ENCODE data around the gene SSR4.
"Not testable (repeated sequence)": the region's sequence is repeated elsewhere in the genome, so short reads cannot be mapped to it uniquely, and the experiment has no call there.

Gene SSR4

DNA sequence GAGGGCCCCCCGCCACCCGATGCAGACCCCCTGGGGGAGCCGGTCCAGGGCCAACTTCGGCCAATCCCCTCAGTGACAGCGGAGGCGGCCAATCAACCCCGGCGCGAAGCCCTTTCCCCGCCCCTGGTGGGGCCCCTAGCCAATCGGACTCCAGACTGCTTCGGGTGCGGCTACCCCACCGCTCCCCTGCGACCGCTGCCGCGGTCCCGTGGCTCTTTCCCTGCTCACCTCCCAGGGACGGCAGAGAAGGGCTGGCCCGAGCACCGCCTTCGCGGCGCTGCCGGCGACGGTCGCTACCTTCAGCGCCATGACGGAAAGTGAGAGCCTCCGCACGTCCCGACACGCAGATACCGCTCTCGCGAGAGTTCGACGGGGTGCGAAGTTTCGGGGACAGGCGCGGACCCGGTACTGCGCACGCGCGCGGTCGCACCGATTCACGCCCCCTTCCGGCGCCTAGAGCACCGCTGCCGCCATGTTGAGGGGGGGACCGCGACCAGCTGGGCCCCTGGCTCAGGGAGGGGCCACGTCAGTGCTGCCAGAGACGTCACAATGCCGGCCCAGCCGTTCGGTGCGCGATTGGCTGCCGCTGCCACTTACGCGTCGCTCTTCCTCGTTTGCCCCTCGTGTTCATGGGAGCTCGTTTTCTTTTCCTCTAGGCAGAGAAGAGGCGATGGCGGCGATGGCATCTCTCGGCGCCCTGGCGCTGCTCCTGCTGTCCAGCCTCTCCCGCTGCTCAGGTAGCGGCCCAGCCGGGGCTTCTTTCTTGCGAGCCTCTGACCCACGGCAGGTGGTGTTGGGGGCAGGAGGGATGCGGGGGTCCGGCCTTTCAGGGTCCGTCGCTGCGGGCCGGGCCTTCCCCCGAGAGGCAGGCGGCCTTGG, at the start of gene SSR4, which contains the start of gene IDH3G:
Gene SSR4 (plus strand): TSS at position 651 of the 879 bp plus-strand sequence. CDS start 20 bp downstream, at position 671.
Gene IDH3G (minus strand): TSS at position 358 of the 879 bp plus-strand sequence. CDS start 49 bp downstream, at position 309.
- H3K4me3 ChIP-seq (ENCODE audit: low read depth, low read length): peak within 1 kb of the TSS; percentile 82
- TF ChIP-seq, protein P1, sequence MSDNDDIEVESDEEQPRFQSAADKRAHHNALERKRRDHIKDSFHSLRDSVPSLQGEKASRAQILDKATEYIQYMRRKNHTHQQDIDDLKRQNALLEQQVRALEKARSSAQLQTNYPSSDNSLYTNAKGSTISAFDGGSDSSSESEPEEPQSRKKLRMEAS (IDR thresholded peaks at IDR 0.05; ENCODE audit: low read depth, low read length): peak; percentile 88
- TF ChIP-seq, protein P2, sequence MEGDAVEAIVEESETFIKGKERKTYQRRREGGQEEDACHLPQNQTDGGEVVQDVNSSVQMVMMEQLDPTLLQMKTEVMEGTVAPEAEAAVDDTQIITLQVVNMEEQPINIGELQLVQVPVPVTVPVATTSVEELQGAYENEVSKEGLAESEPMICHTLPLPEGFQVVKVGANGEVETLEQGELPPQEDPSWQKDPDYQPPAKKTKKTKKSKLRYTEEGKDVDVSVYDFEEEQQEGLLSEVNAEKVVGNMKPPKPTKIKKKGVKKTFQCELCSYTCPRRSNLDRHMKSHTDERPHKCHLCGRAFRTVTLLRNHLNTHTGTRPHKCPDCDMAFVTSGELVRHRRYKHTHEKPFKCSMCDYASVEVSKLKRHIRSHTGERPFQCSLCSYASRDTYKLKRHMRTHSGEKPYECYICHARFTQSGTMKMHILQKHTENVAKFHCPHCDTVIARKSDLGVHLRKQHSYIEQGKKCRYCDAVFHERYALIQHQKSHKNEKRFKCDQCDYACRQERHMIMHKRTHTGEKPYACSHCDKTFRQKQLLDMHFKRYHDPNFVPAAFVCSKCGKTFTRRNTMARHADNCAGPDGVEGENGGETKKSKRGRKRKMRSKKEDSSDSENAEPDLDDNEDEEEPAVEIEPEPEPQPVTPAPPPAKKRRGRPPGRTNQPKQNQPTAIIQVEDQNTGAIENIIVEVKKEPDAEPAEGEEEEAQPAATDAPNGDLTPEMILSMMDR (IDR thresholded peaks at IDR 0.05; ENCODE audit: low read depth, low read length): no peak
- peak; percentile 40 for TF ChIP-seq POLR2A (IDR thresholded peaks at IDR 0.05; ENCODE audit: extremely low read depth, insufficient read length)
- peak; percentile 76 for TF ChIP-seq MYC (IDR thresholded peaks at IDR 0.05; ENCODE audit: low read depth, low read length)
- DNase-seq (ENCODE audit: low read depth): peak; percentile 96

DNA sequence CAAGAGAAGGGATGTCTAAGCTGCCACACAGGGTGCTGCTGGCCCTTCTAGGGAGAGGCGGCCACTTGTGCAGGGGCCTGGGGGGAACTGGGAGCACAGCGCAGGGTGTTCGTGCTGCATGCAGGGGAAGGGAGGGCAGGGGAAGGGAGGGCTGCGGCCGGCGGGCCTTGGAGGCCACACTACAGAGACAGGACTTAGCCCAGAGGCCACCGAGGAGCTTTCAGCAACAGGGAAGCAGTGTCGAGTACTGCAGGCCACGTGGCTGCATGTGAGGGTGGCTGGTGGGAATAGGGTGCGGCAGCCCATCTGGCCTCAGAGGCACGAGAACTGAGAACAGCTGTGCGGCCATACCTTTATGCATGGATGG, 49.4 kb upstream of the SSR4 start:
- not testable (repeated sequence) for DNase-seq (ENCODE audit: low read depth); H3K4me3 ChIP-seq (ENCODE audit: low read depth, low read length)

DNA sequence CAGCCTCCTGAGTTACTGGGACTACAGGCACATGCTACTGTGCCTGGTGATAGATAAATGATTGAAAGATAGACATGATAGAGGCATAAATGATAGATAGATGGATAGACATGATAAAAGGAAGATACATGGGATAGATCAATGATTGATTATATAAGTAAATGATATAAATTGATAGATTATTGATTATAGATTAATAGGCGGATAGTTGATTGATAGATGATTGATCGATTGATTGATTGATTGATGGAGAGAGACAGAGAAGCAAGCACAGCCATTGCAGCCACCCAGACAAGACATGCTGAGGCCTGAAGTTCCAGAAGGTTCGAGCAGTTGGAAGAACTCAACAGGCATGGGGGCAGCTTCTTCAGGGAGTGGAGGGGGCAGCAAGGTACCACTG, 48.1 kb upstream of the SSR4 start:
- DNase-seq (ENCODE audit: low read depth): no peak
- TF ChIP-seq, protein P2 (IDR thresholded peaks at IDR 0.05; ENCODE audit: low read depth, low read length): no peak
- TF ChIP-seq POLR2A (IDR thresholded peaks at IDR 0.05; ENCODE audit: extremely low read depth, insufficient read length) (no peak), MYC (IDR thresholded peaks at IDR 0.05; ENCODE audit: low read depth, low read length) (no peak)
- TF ChIP-seq, protein P1 (IDR thresholded peaks at IDR 0.05; ENCODE audit: low read depth, low read length): no peak
- no peak overlapping the region for H3K4me3 ChIP-seq (ENCODE audit: low read depth, low read length)

DNA sequence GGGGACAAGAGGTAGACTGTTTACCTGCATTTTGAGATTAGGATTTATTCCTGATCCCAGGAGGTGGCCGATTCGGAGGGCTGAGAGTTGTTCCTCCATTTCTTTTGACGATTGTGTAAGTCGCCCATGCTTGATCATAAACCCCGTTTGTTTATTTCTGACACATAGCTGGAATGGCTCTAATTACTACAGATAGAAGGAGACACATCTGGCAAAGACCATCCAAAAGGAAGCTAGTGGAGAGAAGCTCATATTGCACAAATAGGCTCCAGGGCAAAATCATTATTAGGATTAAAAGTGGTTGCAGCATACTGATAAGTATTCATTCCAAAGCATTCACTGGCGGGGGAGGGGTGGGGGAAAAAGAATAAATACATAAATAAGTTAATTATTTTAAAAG, 47.5 kb upstream of the SSR4 start:
- not testable (repeated sequence) for H3K4me3 ChIP-seq (ENCODE audit: low read depth, low read length); DNase-seq (ENCODE audit: low read depth)

DNA sequence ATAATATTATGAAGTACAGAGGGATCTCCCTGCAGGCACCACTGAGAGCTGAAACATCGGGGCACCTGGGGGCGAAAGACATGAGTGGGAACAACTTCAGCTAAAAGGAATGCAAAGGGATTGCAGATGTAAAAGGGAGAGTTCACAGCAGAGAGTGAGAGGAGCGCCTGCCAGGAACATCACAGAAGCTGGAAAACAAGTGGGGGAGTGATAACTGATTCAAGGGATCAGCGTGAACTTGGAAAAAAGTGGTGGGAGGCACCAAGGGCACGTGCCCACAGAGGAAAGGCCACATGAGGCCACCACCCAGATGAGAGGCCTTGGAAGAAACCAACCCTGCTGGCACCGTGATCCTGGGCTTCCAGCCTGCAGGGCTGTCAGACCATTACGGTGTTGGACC, 45.5 kb upstream of the SSR4 start:
- not testable (repeated sequence) for DNase-seq (ENCODE audit: low read depth); H3K4me3 ChIP-seq (ENCODE audit: low read depth, low read length)

DNA sequence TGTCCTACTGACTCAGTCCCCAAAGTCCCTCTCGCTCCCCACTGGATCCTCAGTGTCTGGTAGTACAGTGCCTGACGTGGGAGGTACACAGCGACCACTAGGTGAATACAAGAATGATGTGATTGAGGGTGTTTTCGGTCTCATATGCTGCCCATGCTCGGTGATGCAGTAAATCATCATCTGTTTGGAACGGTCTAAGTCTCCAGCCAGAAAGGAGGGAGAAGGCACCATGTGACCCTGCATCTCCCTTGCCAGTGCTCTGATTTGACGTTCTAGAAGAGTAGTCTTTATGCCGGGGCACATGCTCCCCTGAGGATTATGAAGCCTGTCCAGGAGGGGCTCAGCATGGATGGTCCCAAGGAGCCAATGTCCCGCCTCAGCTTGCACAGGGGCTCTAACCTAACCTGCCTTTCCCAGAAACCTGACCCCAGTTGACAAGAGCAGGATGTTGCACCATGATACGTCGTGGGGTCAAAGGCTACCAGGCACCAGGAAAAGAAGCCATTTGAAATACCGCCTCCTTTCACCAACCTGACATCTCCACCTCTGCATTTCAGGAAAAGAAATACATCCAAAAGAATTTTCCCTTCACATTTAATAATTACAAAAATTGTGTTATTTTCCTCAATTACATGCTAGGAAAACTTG, 44.2 kb upstream of the SSR4 start:
- TF ChIP-seq, protein P2 (IDR thresholded peaks at IDR 0.05; ENCODE audit: low read depth, low read length): no peak
- no peak for TF ChIP-seq MYC (IDR thresholded peaks at IDR 0.05; ENCODE audit: low read depth, low read length)
- TF ChIP-seq POLR2A (IDR thresholded peaks at IDR 0.05; ENCODE audit: extremely low read depth, insufficient read length): no peak
- TF ChIP-seq, protein P1 (IDR thresholded peaks at IDR 0.05; ENCODE audit: low read depth, low read length): no peak
- DNase-seq (ENCODE audit: low read depth): no peak
- H3K4me3 ChIP-seq (ENCODE audit: low read depth, low read length): no peak overlapping the region

DNA sequence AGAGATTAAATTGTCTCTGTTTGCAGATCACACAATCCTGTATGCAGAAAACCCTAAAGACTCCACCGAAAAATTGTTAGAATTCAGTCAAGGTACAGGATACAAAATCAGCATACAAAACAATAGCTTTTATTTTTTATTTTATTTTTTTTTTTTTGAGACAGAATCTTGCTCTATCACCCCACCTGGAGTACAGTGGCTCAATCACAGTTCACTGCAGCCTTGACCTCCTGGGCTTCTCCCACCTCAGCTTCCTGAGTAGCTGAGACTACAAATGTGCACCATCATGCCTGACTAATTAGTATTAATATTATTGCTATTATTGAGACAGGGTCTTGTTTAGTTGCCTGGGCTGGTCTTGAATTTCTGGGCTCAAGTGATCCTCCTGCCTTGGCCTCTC, 39.3 kb upstream of the SSR4 start:
- TF ChIP-seq MYC (IDR thresholded peaks at IDR 0.05; ENCODE audit: low read depth, low read length) (no peak), POLR2A (IDR thresholded peaks at IDR 0.05; ENCODE audit: extremely low read depth, insufficient read length) (no peak)
- TF ChIP-seq, protein P1 (IDR thresholded peaks at IDR 0.05; ENCODE audit: low read depth, low read length): no peak
- TF ChIP-seq, protein P2 (IDR thresholded peaks at IDR 0.05; ENCODE audit: low read depth, low read length): no peak
- no peak for DNase-seq (ENCODE audit: low read depth)
- H3K4me3 ChIP-seq (ENCODE audit: low read depth, low read length): no peak overlapping the region
